Measurements from ENCODE around the gene PDE10A.

GRCh38 chr6:165422192-165422591 lies 240.8 kb downstream of the PDE10A start:
- TF ChIP-seq YY1 (IDR thresholded peaks at IDR 0.05; ENCODE audit: insufficient read depth, insufficient read length) (no peak), ZNF274 (IDR thresholded peaks at IDR 0.05; ENCODE audit: low read depth, low read length) (no peak), SUZ12 (IDR thresholded peaks at IDR 0.05; ENCODE audit: extremely low read depth, insufficient read depth, insufficient read length) (no peak)

Measured in NT2/D1 (cell line).